Stimulated activated CD8-positive, alpha-beta memory T cell treated with anti-CD3 and anti-CD28 coated beads, Interleukin-7, amount 100 ng/mL, for 48 hours (primary cell): ENCODE results near the gene FOXD4.
"Not testable (repeated sequence)": the region's sequence is repeated elsewhere in the genome, so short reads cannot be mapped to it uniquely, and the experiment has no call there.

Experiments
- DNase-seq, 2 donors: peaks; one replicate each; pipeline ENCODE4 v3.0.0-alpha.2; 2020; ENCODE audit warnings: low read depth in 1 of 2; ENCODE audit errors: extremely low read depth in 1 of 2

The FOXD4 gene

DNA sequence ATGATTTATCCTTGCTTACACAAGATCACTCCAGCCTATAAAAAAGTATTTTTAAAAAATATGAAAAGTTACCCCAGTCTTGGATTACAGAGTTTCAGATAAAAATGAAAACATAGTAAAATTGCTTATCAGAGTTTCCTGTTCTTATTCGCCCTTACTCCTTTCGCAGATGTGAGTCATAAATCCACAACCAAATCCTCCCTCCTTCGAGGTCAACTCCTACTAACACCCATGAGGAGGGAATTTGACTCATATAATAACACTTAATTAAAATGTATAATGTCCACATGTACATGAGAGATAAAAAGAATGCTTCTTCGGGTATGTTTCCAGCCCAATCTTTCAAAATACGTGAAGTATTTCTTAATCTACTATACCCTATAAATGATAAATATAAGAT, 23.9 kb downstream of the FOXD4 start:
- DNase-seq = not testable (repeated sequence)

DNA sequence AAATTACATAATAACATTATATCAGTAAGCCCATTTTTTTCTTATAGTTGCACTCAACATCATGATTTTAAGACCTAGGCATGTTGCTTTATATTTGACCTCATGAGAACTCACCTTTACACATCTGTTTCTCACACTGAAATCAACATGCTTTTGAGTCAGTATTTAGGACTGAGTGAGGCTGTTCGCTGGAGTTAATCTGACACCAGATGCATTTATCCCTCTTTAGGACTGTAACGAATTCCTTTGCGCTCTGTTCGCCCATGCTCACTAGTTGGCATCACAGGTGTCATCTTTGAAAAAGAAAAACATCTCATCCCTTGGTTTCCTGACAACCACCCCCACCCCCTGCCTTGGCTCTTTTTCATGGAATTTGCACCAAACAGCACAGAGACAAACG, 24.3 kb downstream of the FOXD4 start:
- DNase-seq = not testable (repeated sequence)

DNA sequence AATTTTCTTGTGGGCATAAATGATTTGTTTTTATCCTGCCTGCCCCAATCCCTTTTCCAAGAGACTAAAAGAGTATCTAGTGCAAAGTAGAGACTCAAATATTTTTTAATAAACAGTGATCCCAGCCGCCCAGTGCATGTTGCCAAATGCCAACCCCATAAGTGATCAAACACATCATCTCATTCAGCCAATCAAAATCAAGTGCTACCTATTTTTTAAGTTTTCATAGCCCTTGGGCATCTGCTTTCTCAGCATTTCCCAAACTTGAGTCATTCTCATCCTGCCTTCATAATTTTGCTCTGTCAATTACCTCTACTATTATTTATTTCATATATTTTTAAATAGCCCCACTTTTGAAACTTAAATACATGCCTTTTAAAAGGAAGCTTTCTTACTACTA, 27.4 kb downstream of the FOXD4 start:
- DNase-seq = not testable (repeated sequence)

DNA sequence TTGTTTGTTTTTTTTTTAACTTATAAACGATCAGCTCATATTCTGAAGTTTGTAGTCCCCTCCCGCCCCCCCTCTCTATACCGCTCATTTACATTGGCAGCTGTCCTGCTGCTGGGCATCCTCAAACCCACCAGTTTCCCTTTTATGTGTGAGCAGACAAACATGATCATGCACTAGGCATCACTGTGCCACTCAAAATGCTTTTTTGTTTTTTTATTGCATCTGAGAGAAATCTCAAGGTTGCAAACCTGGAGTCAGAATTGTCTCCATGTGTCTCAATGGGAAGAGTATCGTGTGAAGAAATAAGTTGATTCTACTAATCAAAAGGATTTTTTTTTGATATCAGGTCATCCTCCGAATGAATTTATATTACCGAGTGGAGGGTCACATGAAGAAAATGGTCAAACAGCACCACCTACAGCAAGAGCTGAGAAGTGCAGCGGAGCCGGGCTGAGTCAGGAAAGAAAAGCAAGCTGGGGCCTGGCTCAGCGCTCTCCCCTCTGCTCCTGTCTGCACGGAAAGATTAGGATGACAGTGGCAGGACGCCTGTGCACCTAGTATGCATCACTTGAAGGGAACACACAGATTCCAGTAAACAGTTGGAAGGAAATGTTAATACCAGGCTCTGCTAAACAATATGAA, 29.7 kb downstream of the FOXD4 start:
- DNase-seq = not testable (repeated sequence)

DNA sequence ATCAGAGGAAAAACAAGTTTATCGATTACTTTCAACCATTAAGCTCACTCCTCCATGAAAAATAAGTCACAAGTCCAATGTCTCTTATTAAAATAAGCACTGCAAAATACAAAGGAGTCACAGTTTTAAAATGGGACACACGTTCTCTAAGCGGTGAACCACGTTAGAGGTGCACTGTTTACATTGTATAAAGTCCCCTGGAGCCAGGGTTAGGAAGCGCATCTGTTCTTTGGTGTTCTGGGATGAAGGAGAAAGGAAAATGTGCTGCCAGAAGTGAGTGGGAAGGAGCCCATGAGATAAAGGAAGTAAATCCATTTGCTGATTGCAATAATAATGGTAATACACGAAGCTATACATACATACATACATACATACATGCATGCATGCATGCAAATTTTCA, 30.4 kb downstream of the FOXD4 start:
- not testable (repeated sequence) for DNase-seq

DNA sequence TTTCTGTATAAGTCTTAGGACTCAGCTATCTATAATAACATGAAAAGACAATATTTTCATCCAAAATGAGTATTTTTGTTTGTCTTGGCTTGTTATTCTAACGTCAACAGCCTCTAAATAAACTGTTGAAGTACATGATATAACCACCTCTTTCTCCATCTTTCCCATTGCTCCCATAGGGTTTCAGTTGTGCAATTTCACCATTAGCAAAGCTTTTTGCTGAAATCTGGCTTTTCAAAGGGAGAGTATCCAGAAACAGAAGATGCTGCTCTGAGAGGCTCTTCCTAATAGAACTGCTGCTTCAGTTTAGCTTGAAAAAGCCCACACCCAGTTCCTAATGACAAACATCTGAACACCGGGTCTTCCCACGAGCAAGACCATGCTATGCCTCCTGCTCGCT, 31.1 kb downstream of the FOXD4 start:
- DNase-seq = not testable (repeated sequence)

DNA sequence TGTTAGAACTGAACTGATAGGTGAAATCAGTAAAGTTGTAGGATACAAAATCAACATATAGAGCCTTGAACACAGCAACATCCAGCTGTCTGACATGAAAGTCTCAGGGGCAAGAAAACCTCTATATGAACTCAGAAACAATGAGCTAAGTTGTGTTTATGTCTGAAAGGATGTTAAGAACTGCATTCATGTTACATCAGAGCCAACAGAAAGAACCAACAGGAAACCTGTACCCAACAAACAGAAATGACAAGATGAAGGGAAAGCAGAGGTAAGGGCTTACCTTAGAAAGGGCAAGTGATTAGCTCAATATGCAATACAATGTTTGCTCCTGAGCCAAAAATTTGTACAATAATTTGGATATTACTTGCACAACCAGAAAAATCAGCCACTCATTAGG, 31.5 kb downstream of the FOXD4 start:
- DNase-seq = not testable (repeated sequence)

DNA sequence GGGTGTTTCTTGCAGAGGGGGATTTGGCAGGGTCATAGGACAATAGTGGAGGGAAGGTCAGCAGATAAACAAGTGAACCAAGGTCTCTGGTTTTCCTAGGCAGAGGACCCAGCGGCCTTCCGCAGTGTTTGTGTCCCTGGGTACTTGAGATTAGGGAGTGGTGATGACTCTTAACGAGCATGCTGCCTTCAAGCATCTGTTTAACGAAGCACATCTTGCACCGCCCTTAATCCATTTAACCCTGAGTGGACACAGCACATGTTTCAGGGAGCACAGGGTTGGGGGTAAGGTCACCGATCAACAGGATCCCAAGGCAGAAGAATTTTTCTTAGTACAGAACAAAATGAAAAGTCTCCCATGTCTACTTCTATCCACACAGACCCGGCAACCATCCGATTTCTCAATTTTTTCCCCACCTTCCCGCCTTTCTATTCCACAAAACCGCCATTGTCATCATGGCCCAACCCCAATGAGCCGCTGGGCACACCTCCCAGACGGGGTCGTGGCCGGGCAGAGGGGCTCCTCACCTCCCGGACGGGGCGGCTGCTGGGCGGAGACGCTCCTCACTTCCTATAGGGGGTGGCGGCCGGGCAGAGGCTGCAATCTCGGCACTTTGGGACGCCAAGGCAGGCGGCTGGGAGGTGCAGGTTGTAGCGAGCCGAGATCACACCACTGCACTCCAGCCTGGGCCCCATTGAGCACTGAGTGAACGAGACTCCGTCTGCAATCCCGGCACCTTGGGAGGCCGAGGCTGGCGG, 35.1 kb downstream of the FOXD4 start:
- DNase-seq = not testable (repeated sequence)

DNA sequence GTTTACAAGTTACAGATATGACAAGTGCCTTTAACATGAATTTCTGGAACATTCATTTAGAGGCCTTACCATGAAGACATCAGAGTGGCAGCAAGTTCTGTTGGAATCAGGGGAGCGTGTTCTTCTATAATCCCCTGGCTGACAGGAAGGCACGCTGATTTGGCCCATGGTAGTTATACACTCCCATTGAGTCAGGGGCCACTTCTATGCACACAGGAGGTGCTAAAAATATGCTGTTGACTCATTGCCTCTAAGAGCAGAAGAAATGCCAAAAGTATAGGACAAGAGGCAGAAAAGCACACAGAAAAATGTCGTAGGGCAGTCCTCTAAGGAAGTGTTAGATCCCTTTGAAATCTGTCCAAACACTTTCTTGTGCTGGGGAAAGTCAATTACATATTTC, 39.9 kb downstream of the FOXD4 start:
- DNase-seq = not testable (repeated sequence)

DNA sequence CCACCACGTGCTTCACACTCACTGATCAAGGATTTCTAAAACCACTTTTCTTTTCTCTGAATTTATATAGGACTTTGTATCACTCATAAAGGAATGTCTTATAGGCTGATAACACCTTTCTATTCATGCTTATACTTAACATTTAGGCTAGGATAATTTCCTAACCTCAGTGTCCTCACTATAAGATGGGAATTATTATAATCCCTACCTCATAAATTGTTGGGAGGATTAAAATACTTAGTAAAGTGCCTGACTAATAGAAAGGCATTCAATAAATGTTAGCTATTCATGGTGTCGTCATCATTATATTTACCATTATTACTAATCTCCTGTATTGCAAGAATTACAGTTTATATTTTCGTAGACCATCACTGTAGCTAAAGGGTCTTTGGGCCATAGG, 41.8 kb downstream of the FOXD4 start:
- DNase-seq = not testable (repeated sequence)

DNA sequence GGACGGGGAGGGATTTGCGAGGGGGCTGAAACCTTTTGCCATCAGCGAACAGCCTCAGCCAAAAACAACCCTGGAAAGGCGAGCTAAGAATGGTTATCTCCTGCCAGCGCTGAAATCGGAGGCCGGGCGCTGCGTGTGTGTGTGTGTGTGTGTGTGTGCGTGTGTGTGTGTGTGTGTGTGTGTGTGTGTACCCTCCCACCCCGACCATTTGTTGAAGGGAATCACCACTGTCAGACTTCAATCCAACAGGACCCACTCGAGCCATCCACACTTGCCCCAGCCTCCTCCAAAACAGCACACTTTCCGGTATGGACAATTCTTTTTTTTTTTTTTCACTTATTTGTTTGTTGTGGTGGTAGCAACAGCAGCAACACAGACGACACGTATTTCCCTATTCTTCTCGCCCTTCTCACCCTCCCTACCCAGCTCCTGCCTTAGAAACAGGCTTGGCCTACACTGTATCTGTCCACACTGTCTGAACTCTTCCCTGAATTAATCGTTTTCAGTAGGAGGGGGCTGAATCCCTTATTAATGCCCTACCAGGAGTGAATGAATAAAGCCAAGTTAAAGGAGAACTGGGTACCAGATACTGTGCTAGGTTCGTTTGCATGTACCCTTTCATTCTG, 44.2 kb downstream of the FOXD4 start:
- not testable (repeated sequence) for DNase-seq

DNA sequence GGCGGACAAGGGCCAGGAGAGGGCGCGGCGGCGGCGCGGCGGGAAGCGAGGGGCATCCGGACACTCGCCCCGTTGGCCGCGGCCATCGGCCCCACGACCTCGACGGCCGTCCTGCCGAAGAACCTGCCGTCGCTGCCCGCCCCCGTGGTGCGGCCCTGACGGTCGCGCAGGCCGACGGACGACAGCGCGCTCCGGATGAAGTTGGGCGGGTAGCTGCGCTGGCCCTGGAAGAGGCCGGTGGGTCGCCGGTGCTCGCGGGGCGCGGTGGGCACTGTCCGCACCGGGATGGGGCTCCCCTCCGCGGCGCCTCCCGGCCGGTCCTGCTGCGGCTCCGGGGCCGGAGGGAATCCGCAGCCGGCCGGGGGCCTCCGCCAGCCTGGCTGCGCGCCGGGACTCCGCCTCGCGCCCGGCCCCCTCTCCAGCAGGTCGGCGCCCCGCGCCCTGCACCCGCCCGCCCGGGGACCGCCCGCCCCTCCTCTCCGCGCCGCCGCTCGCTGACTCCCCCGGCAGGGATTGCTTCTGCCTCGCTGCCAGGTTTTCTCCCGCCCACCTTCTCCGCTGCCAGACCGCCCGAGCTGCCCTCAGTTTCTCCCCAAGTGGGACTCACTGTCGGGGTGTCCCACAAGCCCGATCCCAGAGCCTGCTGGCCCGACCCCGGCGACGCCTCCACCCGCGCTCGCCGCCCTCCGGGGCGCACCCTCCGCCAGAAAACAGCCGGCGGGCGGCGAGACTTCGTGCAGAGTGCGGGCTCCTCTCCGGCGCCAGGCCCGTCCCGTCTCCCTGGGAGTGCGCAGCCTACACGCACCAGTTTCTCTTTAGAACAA, 44.9 kb downstream of the FOXD4 start:
- DNase-seq = not testable (repeated sequence)
